Glomerular endothelial cell (primary cell): Measurements from ENCODE around the gene C11orf86. TPM values are rescaled to one million over a fixed set of nuclear protein-coding genes. Genes with fewer than 3 reads are reported as not detected.

Experiments used
- DNase-seq: peaks from one replicate; pipeline ENCODE4 v3.0.0-alpha.2; 2011; ENCODE audit warnings: low read depth, low spot score; ENCODE audit errors: extremely low read depth
- total RNA-seq: library from RNA; depleted of rRNA; stranded (reverse); fragments of >200 nt; gene quantifications from 2 replicates; pipeline ENCODE4 v1.2.3, GENCODE V29; 2015

Gene C11orf86
- total RNA-seq, 1 donor from 2014 or later: not detected

DNA sequence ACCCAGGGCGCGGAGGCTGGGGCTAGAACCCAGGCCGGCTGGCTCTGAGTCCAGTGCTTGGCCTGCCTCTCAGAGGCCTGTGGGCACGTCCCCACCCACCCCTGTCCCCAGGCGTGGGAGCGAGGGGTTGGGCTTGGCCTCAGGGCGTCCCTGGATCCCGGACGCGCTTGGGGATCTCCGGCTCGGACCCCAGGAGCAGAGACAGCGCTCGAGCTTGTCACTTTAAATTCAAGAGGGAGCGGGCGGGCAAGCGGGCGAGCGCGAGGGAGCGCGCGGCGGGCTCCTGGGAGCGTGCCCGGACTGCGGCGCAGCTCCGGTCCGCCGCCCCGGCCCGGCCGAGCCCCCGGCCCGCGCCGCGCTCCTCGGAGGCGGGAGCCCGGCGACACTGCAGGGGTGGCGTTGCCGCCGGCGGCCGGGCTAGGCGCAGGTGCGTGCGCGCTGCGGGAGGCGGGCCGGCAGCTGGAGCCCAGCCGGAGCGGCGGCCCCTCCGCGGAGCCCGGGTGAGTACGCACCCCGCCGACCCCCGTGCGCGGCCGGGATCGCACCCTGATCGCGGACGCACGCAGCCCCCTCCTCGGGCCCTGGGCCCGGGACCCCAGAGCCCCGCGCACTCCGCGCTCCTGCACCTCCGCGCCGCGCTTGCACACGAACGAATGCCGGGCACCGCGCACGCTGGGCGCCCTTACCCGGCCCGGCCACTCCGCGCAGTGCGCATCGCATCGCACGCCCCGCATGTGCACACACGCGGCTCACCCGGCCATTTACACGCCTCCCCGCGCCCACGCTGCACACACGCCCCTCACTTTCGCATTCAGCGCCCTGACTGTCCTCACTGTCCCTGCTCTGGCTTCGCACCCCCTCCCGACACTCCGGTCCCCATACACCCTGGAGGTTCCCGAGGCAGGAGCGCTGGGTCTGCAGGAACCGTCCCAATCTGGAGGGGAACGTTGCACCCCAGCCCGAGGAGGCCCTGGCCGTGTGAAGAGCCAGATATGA, 48.2 kb downstream of the C11orf86 start, which contains the start of gene SYT12:
Gene SYT12, plus strand, starts transcription at position 174 of the 996 bp plus-strand sequence. CDS start 7,011 bp downstream, outside the sequence.
- DNase-seq: no peak

DNA sequence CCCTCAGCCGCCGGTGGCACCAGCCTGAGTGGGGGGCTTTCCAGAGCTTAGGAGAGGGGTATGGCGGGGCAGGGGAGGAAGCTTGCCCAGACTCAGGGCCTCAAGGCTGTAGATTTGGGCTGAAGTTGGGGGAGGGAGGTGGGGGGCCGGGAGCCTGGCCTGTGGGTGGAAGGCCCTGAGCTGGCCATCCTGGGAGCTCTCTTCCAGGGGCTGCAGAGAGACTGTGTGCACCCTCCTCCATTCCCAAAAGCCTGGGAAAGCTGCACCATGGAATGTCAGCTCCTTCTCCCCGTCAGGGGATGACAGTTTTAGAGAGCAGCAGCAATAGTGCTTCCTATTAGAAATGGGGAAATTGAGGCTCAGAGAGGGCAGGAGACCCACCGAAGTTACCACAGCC, 48.9 kb downstream of the C11orf86 start:
- DNase-seq: no peak

GRCh38 chr11:67024410-67024809, 49.3 kb downstream of the C11orf86 start:
- no peak for DNase-seq

GRCh38 chr11:67024966-67025365, 49.9 kb downstream of the C11orf86 start:
- no peak for DNase-seq

- DNase-seq: no peak
Measured at GRCh38 chr11:67025750-67026149, 50.6 kb downstream of the C11orf86 start.

Other genes starting within 250 kb of the C11orf86 start
- gene SPTBN2, start 246.1 kb upstream of the C11orf86 start, total RNA-seq: 47.7 and 63.2 TPM in 2 replicates
- gene RCE1, start 131.9 kb upstream of the C11orf86 start, total RNA-seq: 17.8 and 32.7 TPM in 2 replicates
- gene LRFN4, start 118.2 kb upstream of the C11orf86 start, total RNA-seq: 37.9 and 49.7 TPM in 2 replicates
- 6.4 and 7.0 TPM in 2 replicates for gene PC, start 16.9 kb upstream of the C11orf86 start, total RNA-seq
- 0.18 TPM in 1 of 2 replicates, not detected in the other for gene SYT12, start 47.8 kb downstream of the C11orf86 start, total RNA-seq
- gene RHOD, start 81.5 kb downstream of the C11orf86 start, total RNA-seq: 22.1 and 23.8 TPM in 2 replicates
- 35.8 and 55.2 TPM in 2 replicates for gene KDM2A, start 144.0 kb downstream of the C11orf86 start, total RNA-seq